SK-N-SH treated with all-trans-retinoic acid at 6 μM for 48 hours (cell line): ENCODE results near the gene CLTCL1.
"Not testable (repeated sequence)": the region's sequence is repeated elsewhere in the genome, so short reads cannot be mapped to it uniquely, and the experiment has no call there.

Source experiments
- ATAC-seq: fragments of 200-7000 bp; cut with Tn5 transposase; 3 replicates; pipeline ENCODE4 v1.9.1; 2020; ENCODE audit warnings: mild to moderate bottlenecking, moderate library complexity
- ARNTL ChIP-seq: fragments of 450-650 bp; formaldehyde crosslinking; IDR thresholded peaks from 2 replicates; pipeline ENCODE4 v1.5.0; 2020; ENCODE audit warnings: low read depth, mild to moderate bottlenecking, moderate library complexity, borderline replicate concordance
- BACH2 ChIP-seq: fragments of 250-450 bp; sonication (Bioruptor Pico); IDR thresholded peaks from 2 replicates; pipeline ENCODE4 v1.9.0; 2021; ENCODE audit warnings: mild to moderate bottlenecking, borderline replicate concordance
- CREB5 ChIP-seq: fragments of 250-450 bp; sonication (Bioruptor Pico); IDR thresholded peaks from 2 replicates; pipeline ENCODE4 v1.5.1; 2020; ENCODE audit warnings: low read depth, mild to moderate bottlenecking, moderate library complexity
- CSDC2 ChIP-seq: fragments of 250-450 bp; sonication (Bioruptor Pico); IDR thresholded peaks from 2 replicates; pipeline ENCODE4 v1.5.0; 2020; ENCODE audit warnings: mild to moderate bottlenecking, moderate library complexity
- CSRNP3 ChIP-seq: fragments of 250-450 bp; sonication (Bioruptor Pico); IDR thresholded peaks from 2 replicates; pipeline ENCODE4 v1.5.1; 2021; ENCODE audit warnings: mild to moderate bottlenecking, moderate library complexity
- ESRRG ChIP-seq: fragments of 250-450 bp; sonication (Bioruptor Pico); IDR thresholded peaks from 2 replicates; pipeline ENCODE4 v1.6.1; 2021; ENCODE audit warnings: mild to moderate bottlenecking
- GLIS3 ChIP-seq: fragments of 250-450 bp; sonication (Bioruptor Pico); IDR thresholded peaks from 2 replicates; pipeline ENCODE4 v1.5.0; 2020; ENCODE audit warnings: mild to moderate bottlenecking, moderate library complexity
- ISL1 ChIP-seq: fragments of 250-450 bp; sonication (Bioruptor Pico); IDR thresholded peaks from 2 replicates; pipeline ENCODE4 v2.1.2; 2022; ENCODE audit warnings: mild to moderate bottlenecking, moderate library complexity
- OSR1 ChIP-seq: fragments of 250-450 bp; sonication (Bioruptor Pico); IDR thresholded peaks from 2 replicates; pipeline ENCODE4 v1.8.0; 2022; ENCODE audit warnings: moderate library complexity, mild to moderate bottlenecking, inconsistent platforms
- POU6F1 ChIP-seq: fragments of 250-450 bp; sonication (Bioruptor Pico); IDR thresholded peaks from 2 replicates; pipeline ENCODE4 v1.8.0; 2021; ENCODE audit warnings: low read depth, mild to moderate bottlenecking, moderate library complexity, borderline replicate concordance
- PPARA ChIP-seq: fragments of 250-450 bp; sonication (Bioruptor Pico); IDR thresholded peaks from 2 replicates; pipeline ENCODE4 v1.5.0; 2020; ENCODE audit warnings: mild to moderate bottlenecking, borderline replicate concordance
- SNAI2 ChIP-seq: fragments of 250-450 bp; sonication (Bioruptor Pico); IDR thresholded peaks from 2 replicates; pipeline ENCODE4 v1.5.0; 2020; ENCODE audit warnings: mild to moderate bottlenecking, moderate library complexity
- TSHZ2 ChIP-seq: fragments of 250-450 bp; sonication (Bioruptor Pico); IDR thresholded peaks from 2 replicates; pipeline ENCODE4 v1.5.0; 2020; ENCODE audit warnings: mild to moderate bottlenecking, moderate library complexity
- ZFP3 ChIP-seq: fragments of 250-450 bp; sonication (Bioruptor Pico); IDR thresholded peaks from 2 replicates; pipeline ENCODE4 v1.5.0; 2020; ENCODE audit warnings: mild to moderate bottlenecking, moderate library complexity
- ZNF8 ChIP-seq: fragments of 450-650 bp; formaldehyde crosslinking; IDR thresholded peaks from 2 replicates; pipeline ENCODE4 v1.5.0; 2020; ENCODE audit warnings: mild to moderate bottlenecking, moderate library complexity
- TF ChIP-seq, protein P1 (sequence below): fragments of 250-450 bp; sonication (Bioruptor Pico); IDR thresholded peaks from 2 replicates; pipeline ENCODE4 v1.8.0; 2020; ENCODE audit warnings: mild to moderate bottlenecking, moderate library complexity, borderline replicate concordance

The CLTCL1 gene

GRCh38 chr22:19317865-19318264, 26.3 kb upstream of the CLTCL1 start (continued):
- TF ChIP-seq ZFP3 (CRISPR knock-in tag), result no peak
- no peak for TF ChIP-seq POU6F1 (CRISPR knock-in tag)
- no peak for TF ChIP-seq BACH2 (CRISPR knock-in tag)
- TF ChIP-seq OSR1 (CRISPR knock-in tag), result no peak

DNA sequence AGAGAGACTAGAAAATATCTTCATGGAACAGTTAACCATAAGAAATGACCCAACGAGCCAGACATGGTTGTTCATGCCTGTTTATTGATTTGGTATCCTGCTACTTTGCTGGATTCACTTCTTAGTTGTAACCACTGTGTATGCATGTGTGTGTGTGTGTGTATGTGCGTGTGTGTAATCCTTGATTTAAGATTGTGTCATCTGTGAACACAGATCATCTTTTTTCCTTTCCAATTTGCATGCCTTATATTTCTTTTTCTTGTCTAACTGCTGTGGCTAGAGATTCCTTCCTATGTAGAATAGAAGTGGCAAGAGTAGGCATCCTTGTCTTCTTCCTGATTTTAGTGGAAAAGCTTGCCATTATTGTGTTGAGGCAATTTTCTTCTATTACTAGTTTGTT, 16.4 kb upstream of the CLTCL1 start:
- no peak for ATAC-seq
- TF ChIP-seq ARNTL (no peak), SNAI2 (CRISPR knock-in tag) (no peak), CREB5 (CRISPR knock-in tag) (no peak), ISL1 (CRISPR knock-in tag) (no peak), GLIS3 (CRISPR knock-in tag) (no peak), BACH2 (CRISPR knock-in tag) (no peak), CSRNP3 (CRISPR knock-in tag) (no peak), OSR1 (CRISPR knock-in tag) (no peak), CSDC2 (CRISPR knock-in tag) (no peak), TSHZ2 (CRISPR knock-in tag) (no peak), PPARA (CRISPR knock-in tag) (no peak), ESRRG (CRISPR knock-in tag) (no peak)
- TF ChIP-seq, protein P1, sequence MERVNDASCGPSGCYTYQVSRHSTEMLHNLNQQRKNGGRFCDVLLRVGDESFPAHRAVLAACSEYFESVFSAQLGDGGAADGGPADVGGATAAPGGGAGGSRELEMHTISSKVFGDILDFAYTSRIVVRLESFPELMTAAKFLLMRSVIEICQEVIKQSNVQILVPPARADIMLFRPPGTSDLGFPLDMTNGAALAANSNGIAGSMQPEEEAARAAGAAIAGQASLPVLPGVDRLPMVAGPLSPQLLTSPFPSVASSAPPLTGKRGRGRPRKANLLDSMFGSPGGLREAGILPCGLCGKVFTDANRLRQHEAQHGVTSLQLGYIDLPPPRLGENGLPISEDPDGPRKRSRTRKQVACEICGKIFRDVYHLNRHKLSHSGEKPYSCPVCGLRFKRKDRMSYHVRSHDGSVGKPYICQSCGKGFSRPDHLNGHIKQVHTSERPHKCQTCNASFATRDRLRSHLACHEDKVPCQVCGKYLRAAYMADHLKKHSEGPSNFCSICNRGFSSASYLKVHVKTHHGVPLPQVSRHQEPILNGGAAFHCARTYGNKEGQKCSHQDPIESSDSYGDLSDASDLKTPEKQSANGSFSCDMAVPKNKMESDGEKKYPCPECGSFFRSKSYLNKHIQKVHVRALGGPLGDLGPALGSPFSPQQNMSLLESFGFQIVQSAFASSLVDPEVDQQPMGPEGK (CRISPR knock-in tag), result no peak

DNA sequence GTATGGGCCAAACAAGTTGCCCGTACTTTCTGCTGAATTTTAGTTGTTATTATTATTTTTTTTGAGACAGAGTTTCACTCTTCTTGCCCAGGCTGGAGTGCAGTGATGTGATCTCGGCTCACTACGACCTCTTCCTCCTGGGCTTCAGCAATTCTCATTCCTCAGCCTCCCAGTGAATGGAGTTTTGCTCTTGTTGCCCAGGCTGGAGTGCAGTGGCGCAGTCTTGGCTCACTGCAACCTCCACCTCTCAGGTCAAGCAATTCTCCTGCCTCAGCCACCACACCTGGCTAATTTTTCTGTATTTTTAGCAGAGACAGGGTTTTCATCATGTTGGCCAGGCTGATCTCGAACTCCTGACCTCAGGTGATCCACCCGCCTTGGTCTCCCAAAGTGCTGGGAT, 15.0 kb upstream of the CLTCL1 start:
- ATAC-seq, result not testable (repeated sequence)

GRCh38 chr22:19304547-19304946, 13.0 kb upstream of the CLTCL1 start:
- TF ChIP-seq, protein P1 (CRISPR knock-in tag), result no peak
- TF ChIP-seq ZNF8 (CRISPR knock-in tag) (no peak), ISL1 (CRISPR knock-in tag) (no peak), BACH2 (CRISPR knock-in tag) (no peak)
- ATAC-seq, result no peak
